ENCODE results near the gene TTLL11. TPM values are rescaled to one million over a fixed set of nuclear protein-coding genes. Genes with fewer than 3 reads are reported as not detected.
"Not testable (repeated sequence)": the region's sequence is repeated elsewhere in the genome, so short reads cannot be mapped to it uniquely, and the experiment has no call there.

The TTLL11 gene
- total RNA-seq, 1 donor: 6.2 TPM

DNA sequence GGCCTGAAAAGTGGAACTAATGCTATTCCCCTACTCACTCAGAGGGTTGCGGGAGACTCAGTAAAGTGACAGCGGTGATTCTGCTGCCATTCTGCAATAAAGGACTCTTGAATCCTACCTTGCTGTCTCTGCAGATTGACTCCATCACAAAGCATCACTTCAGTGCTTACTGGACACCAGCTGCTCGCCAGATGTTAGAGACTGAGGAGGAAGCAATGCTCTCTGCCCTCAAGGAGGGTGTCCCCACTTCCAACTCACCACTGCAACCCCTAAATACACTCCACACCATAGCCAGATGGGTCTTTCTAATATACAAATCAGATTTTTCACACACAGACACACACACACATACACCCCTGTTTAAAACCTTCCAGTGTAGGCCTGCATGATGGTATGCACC, 21.4 kb downstream of the TTLL11 start:
- no peak overlapping the region for H3K4me2 ChIP-seq (ENCODE audit: insufficient read depth, low read length)

DNA sequence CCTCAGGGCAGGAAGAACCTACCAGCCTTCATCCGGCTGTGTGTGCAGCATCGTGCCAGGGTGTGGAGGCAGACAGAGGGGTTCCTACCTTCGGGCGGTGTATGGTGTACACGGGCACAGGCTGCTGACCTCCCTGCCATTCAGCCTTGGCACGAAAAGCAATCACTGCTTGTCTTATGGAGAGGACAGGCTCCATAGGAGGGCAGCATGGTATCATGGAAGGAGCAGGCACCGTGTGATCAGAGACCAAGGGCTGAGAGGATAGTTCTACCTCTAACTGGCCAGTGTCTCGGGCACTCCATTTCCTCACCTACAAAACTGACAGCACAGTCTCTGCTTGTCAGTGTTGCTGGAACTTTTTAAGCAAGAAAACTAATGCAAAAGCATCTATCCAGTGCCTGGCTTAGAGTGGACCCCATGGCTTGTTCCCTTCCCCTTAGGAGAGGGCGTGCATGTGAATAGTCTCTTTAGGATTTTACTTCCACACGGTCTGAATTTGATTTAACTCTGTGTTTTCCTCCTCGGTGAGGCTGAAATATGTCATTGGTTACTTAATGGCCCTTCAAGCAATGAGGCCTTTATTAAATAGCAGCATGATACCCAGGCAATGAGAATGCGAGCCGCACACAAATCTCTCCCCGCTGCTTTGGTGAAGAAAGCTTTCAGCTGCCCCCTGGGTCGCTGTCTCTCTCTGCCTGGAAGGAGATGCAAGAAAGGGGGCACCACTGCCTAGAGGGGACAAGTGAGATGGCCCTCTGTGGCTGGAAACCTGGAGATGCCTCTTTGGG, 22.2 kb downstream of the TTLL11 start:
- no peaks in the 10 kb centered on the region for H3K27me3 ChIP-seq (ENCODE audit: insufficient read depth, low read length)
- no peaks in the 10 kb centered on the region for H3K4me1 ChIP-seq (ENCODE audit: insufficient read depth, low read length)
- no peaks in the 10 kb centered on the region for H3K9me3 ChIP-seq (ENCODE audit: low read depth, low read length)
- H4K20me1 ChIP-seq (ENCODE audit: insufficient read depth, low read length): peaks cover 16% of the 10 kb centered on the region
- H3K79me2 ChIP-seq (ENCODE audit: insufficient read depth, low read length): peaks cover 10% of the 10 kb centered on the region
- H3K27ac ChIP-seq (ENCODE audit: low read depth, low read length): no peak overlapping the region
- no peak for DNase-seq (ENCODE audit: insufficient read length, low spot score, missing footprints)
- H2AFZ ChIP-seq (ENCODE audit: low read length): no peak overlapping the region
- no peak overlapping the region for H3K4me3 ChIP-seq (ENCODE audit: insufficient read depth, low read length)
- H3K36me3 ChIP-seq (ENCODE audit: insufficient read depth, low read length): no peaks in the 10 kb centered on the region
- H3K4me2 ChIP-seq (ENCODE audit: insufficient read depth, low read length): no peak overlapping the region
- TF ChIP-seq, protein P1, sequence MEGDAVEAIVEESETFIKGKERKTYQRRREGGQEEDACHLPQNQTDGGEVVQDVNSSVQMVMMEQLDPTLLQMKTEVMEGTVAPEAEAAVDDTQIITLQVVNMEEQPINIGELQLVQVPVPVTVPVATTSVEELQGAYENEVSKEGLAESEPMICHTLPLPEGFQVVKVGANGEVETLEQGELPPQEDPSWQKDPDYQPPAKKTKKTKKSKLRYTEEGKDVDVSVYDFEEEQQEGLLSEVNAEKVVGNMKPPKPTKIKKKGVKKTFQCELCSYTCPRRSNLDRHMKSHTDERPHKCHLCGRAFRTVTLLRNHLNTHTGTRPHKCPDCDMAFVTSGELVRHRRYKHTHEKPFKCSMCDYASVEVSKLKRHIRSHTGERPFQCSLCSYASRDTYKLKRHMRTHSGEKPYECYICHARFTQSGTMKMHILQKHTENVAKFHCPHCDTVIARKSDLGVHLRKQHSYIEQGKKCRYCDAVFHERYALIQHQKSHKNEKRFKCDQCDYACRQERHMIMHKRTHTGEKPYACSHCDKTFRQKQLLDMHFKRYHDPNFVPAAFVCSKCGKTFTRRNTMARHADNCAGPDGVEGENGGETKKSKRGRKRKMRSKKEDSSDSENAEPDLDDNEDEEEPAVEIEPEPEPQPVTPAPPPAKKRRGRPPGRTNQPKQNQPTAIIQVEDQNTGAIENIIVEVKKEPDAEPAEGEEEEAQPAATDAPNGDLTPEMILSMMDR (IDR thresholded peaks at IDR 0.05; ENCODE audit: extremely low read depth, low read depth, low read length): no peak

More for the DNA sequence above, 21.4 kb downstream of the TTLL11 start:
- peaks cover 10% of the 10 kb centered on the region for H3K79me2 ChIP-seq (ENCODE audit: insufficient read depth, low read length)
- no peak overlapping the region for H3K27ac ChIP-seq (ENCODE audit: low read depth, low read length)
- no peak overlapping the region for H3K4me3 ChIP-seq (ENCODE audit: insufficient read depth, low read length)
- no peak for DNase-seq (ENCODE audit: insufficient read length, low spot score, missing footprints)
- H4K20me1 ChIP-seq (ENCODE audit: insufficient read depth, low read length): peaks cover 19% of the 10 kb centered on the region
- TF ChIP-seq, protein P1 (IDR thresholded peaks at IDR 0.05; ENCODE audit: extremely low read depth, low read depth, low read length): no peak
- H2AFZ ChIP-seq (ENCODE audit: low read length): no peak overlapping the region
- no peaks in the 10 kb centered on the region for H3K36me3 ChIP-seq (ENCODE audit: insufficient read depth, low read length)
- no peaks in the 10 kb centered on the region for H3K4me1 ChIP-seq (ENCODE audit: insufficient read depth, low read length)
- no peaks in the 10 kb centered on the region for H3K27me3 ChIP-seq (ENCODE audit: insufficient read depth, low read length)
- no peaks in the 10 kb centered on the region for H3K9me3 ChIP-seq (ENCODE audit: low read depth, low read length)

DNA sequence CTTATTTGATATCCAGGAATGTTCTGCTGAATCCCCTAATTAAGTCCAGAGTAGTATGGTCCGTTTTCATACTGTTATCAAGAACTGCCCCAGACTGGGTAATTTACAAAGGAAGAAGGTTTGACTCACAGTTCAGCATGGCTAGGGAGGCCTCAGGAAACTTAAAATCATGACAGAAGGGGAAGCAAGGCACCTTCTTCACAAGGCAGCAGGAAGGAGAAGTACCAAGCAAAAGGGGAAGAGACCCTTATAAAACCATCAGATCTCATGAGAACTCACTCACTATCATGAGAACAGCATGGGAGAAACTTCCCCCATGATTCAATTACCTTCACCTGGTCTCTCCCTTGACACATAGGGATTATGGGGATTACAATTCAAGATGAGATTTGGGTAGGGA, 26.4 kb downstream of the TTLL11 start:
- H4K20me1 ChIP-seq (ENCODE audit: insufficient read depth, low read length): peaks cover 19% of the 10 kb centered on the region
- not testable (repeated sequence) for H3K4me3 ChIP-seq (ENCODE audit: insufficient read depth, low read length); H3K9me3 ChIP-seq (ENCODE audit: low read depth, low read length); DNase-seq (ENCODE audit: insufficient read length, low spot score, missing footprints); H3K27me3 ChIP-seq (ENCODE audit: insufficient read depth, low read length); H2AFZ ChIP-seq (ENCODE audit: low read length); H3K4me1 ChIP-seq (ENCODE audit: insufficient read depth, low read length); H3K4me2 ChIP-seq (ENCODE audit: insufficient read depth, low read length); H3K36me3 ChIP-seq (ENCODE audit: insufficient read depth, low read length); H3K27ac ChIP-seq (ENCODE audit: low read depth, low read length); H3K79me2 ChIP-seq (ENCODE audit: insufficient read depth, low read length)

DNA sequence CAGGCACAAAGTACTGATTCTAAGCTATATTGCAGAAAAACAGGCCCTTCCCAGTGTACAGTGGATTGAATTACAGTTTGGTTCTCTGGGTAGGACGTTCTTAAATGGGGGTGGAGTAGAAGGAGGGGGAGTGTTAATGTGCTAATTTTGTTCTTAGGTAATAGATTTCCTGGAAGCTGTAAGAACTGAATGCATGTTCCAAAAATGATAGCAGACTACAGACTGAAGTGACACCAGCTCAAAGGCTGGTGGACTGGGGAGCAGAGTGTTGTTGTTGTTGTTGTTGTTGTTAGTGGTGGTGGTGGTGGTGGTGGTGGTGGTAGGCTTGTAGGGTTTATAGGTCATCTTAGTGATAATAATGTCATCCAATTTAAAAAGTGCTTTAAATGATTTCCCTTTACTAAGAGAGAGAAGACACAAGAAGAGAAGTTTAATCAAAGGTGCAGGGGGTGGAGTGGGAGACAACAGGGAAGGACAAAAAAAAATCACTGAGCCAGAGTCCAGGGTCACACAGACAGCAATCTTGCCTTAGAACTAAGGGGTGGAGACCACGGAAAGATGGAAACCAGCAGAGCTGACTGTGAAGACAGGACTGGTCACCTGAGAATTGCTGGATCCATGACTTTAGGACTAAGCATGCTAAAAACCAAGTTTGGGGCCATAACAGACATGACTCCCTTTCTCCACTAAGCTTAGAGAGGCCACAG, 27.0 kb downstream of the TTLL11 start:
- DNase-seq (ENCODE audit: insufficient read length, low spot score, missing footprints): no peak
- peaks cover 19% of the 10 kb centered on the region for H4K20me1 ChIP-seq (ENCODE audit: insufficient read depth, low read length)
- H3K9me3 ChIP-seq (ENCODE audit: low read depth, low read length): no peaks in the 10 kb centered on the region

More for the DNA sequence above, 27.0 kb downstream of the TTLL11 start:
- H3K4me3 ChIP-seq (ENCODE audit: insufficient read depth, low read length): no peak overlapping the region
- no peaks in the 10 kb centered on the region for H3K27me3 ChIP-seq (ENCODE audit: insufficient read depth, low read length)
- H3K4me1 ChIP-seq (ENCODE audit: insufficient read depth, low read length): no peaks in the 10 kb centered on the region
- TF ChIP-seq, protein P1 (IDR thresholded peaks at IDR 0.05; ENCODE audit: extremely low read depth, low read depth, low read length): no peak
- H3K79me2 ChIP-seq (ENCODE audit: insufficient read depth, low read length): peaks cover 4% of the 10 kb centered on the region
- no peaks in the 10 kb centered on the region for H3K36me3 ChIP-seq (ENCODE audit: insufficient read depth, low read length)
- no peak overlapping the region for H2AFZ ChIP-seq (ENCODE audit: low read length)
- H3K4me2 ChIP-seq (ENCODE audit: insufficient read depth, low read length): no peak overlapping the region
- no peak overlapping the region for H3K27ac ChIP-seq (ENCODE audit: low read depth, low read length)
